Endodermal cell (in vitro differentiated cells): Measurements from ENCODE around the gene PCDHGA5. TPM values are rescaled to one million over a fixed set of nuclear protein-coding genes. Genes with fewer than 3 reads are reported as not detected.
"Not testable (repeated sequence)": the region's sequence is repeated elsewhere in the genome, so short reads cannot be mapped to it uniquely, and the experiment has no call there.

Source experiments
- DNase-seq: peaks from one replicate; pipeline ENCODE4 v3.0.0-alpha.2; 2017
- H3K27ac ChIP-seq: 2 replicates; pipeline ENCODE4 v1.5.1; 2013; ENCODE audit warnings: mild to moderate bottlenecking, low read depth, low read length, moderate library complexity
- H3K27me3 ChIP-seq: 2 replicates; pipeline ENCODE4 v1.6.1; 2013; ENCODE audit warnings: mild to moderate bottlenecking, low read length, moderate library complexity; ENCODE audit not compliant: insufficient read depth, control insufficient read depth, poor library complexity, severe bottlenecking
- H3K36me3 ChIP-seq: 2 replicates; pipeline ENCODE4 v1.7.0; 2013; ENCODE audit warnings: mild to moderate bottlenecking, low read length, moderate library complexity; ENCODE audit not compliant: control insufficient read depth, insufficient read depth
- H3K4me1 ChIP-seq: one replicate; pipeline ENCODE4 v1.7.0; 2013; ENCODE audit warnings: low read length; ENCODE audit not compliant: control insufficient read depth, insufficient read depth
- H3K4me3 ChIP-seq: 2 replicates; pipeline ENCODE4 v1.5.1; 2013; ENCODE audit warnings: mild to moderate bottlenecking, low read length, moderate library complexity
- H3K9ac ChIP-seq: 2 replicates; pipeline ENCODE4 v1.6.1; 2013; ENCODE audit warnings: mild to moderate bottlenecking, low read length, moderate library complexity; ENCODE audit not compliant: poor library complexity, severe bottlenecking; ENCODE audit errors: extremely low read depth
- H3K9me3 ChIP-seq: 2 replicates; pipeline ENCODE4 v1.6.1; 2013; ENCODE audit warnings: mild to moderate bottlenecking, low read length, moderate library complexity; ENCODE audit not compliant: control insufficient read depth
- H3K27ac Mint-ChIP-seq: 2 replicates; pipeline ENCODE4 v1.8.0; 2020; ENCODE audit warnings: mixed read lengths
- H3K27me3 Mint-ChIP-seq: 2 replicates; pipeline ENCODE4 v1.8.0; 2021; ENCODE audit warnings: mild to moderate bottlenecking, mixed read lengths; ENCODE audit not compliant: insufficient read depth
- H3K36me3 Mint-ChIP-seq: 2 replicates; pipeline ENCODE4 v1.8.0; 2020; ENCODE audit warnings: low read depth, mixed read lengths
- H3K4me1 Mint-ChIP-seq: 2 replicates; pipeline ENCODE4 v1.8.0; 2020; ENCODE audit warnings: mixed read lengths
- H3K4me3 Mint-ChIP-seq: 2 replicates; pipeline ENCODE4 v1.8.0; 2020; ENCODE audit warnings: mild to moderate bottlenecking, moderate library complexity, mixed read lengths
- H3K9me3 Mint-ChIP-seq: 2 replicates; pipeline ENCODE4 v1.8.0; 2020; ENCODE audit warnings: mild to moderate bottlenecking, mixed read lengths
- WGBS, 2 experiments: methylation state at CpG; one replicate each; pipeline versions ENCODE4 v1.1.5 to v1.1.7; 2013; ENCODE audit warnings: missing lambda C conversion rate in 2 of 2, mixed read lengths in 1 of 2; ENCODE audit not compliant: insufficient coverage in 1 of 2, insufficient read length in 1 of 2; 5-methylcytosine and 5-hydroxymethylcytosine counted together
- total RNA-seq, 2 donors: library from RNA; stranded (reverse); fragmentation: NEBNext Ultra II Directional in 1 of 2; extraction: Animal tissue kit (Norgen Biotek cat#: 25700) in 1 of 2; gene quantifications; 2 replicates in 1 of 2; 3 replicates in 1 of 2; pipeline ENCODE4 v1.2.1, GENCODE V29; 2021
- TF ChIP-seq, protein P1 (sequence below): fragments of 200-600 bp; sonication (generic); conservative IDR thresholded peaks from 2 replicates; pipeline ENCODE4 v1.5.0; 2021; ENCODE audit warnings: antibody characterized with exemption, mild to moderate bottlenecking

PCDHGA5 gene
- total RNA-seq, 2 donors from 2014 or later = 0.51 to 3.0 TPM

DNA sequence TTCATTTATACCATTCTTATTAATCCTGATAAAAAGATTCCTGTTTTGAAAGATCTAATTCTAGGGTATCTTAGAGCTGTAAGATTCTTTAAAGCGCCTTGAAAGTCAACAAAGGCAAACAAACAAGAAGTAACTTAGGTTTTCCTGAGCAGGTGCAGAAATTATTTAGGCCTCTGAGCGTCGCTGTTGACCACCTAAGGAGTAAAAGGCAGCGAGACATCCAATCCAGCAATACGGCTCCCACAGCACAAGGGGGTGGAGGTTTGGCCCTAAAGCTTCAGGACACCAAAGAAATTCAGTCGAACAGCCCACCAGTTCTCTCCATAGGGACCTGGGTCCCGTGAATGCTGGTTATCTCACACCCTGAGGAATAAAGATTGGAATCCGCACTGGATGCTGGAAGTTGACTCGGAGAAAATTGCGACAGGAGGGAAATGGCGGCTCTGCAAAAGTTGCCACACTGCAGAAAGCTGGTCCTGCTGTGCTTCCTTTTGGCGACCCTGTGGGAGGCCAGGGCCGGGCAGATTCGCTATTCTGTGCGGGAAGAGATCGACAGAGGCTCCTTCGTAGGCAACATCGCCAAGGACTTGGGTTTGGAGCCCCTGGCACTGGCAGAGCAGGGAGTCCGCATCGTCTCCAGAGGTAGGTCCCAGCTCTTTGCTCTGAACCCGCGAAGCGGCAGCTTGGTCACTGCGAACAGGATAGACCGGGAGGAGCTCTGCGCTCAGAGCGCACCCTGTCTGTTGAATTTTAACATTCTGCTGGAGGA lies 25.2 kb upstream of the PCDHGA5 start, which contains the start of gene PCDHGA2:
Gene PCDHGA2 (plus strand): TSS at position 223 of the 769 bp plus-strand sequence.
- Mint-ChIP-seq H3K36me3 (peaks cover 8% of the 10 kb centered on the region), H3K4me3 (peak within 1 kb of the TSS; percentile 46), H3K4me1 (no peaks in the 10 kb centered on the region), H3K27me3 (peaks cover 19% of the 10 kb centered on the region), H3K9me3 (peaks cover 47% of the 10 kb centered on the region), H3K27ac (peak within 1 kb of the TSS; percentile 55)
- H3K4me3 ChIP-seq = no peak within 1 kb of the TSS
- no peaks in the 10 kb centered on the region for H3K4me1 ChIP-seq
- H3K27me3 ChIP-seq = no peaks in the 10 kb centered on the region
- DNase-seq = peak; percentile 75
- TF ChIP-seq, protein P1, sequence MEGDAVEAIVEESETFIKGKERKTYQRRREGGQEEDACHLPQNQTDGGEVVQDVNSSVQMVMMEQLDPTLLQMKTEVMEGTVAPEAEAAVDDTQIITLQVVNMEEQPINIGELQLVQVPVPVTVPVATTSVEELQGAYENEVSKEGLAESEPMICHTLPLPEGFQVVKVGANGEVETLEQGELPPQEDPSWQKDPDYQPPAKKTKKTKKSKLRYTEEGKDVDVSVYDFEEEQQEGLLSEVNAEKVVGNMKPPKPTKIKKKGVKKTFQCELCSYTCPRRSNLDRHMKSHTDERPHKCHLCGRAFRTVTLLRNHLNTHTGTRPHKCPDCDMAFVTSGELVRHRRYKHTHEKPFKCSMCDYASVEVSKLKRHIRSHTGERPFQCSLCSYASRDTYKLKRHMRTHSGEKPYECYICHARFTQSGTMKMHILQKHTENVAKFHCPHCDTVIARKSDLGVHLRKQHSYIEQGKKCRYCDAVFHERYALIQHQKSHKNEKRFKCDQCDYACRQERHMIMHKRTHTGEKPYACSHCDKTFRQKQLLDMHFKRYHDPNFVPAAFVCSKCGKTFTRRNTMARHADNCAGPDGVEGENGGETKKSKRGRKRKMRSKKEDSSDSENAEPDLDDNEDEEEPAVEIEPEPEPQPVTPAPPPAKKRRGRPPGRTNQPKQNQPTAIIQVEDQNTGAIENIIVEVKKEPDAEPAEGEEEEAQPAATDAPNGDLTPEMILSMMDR = peak; percentile 78
- H3K27ac ChIP-seq = no peak within 1 kb of the TSS
- peaks cover under 1% of the 10 kb centered on the region for H3K9me3 ChIP-seq
- no peaks in the 10 kb centered on the region for H3K36me3 ChIP-seq
- whole genome bisulfite sequencing, 2 experiments = 78 to 88% methylated on average over 19 to 27 of the region's 27 CpGs
- H3K9ac ChIP-seq = no peak within 1 kb of the TSS

DNA sequence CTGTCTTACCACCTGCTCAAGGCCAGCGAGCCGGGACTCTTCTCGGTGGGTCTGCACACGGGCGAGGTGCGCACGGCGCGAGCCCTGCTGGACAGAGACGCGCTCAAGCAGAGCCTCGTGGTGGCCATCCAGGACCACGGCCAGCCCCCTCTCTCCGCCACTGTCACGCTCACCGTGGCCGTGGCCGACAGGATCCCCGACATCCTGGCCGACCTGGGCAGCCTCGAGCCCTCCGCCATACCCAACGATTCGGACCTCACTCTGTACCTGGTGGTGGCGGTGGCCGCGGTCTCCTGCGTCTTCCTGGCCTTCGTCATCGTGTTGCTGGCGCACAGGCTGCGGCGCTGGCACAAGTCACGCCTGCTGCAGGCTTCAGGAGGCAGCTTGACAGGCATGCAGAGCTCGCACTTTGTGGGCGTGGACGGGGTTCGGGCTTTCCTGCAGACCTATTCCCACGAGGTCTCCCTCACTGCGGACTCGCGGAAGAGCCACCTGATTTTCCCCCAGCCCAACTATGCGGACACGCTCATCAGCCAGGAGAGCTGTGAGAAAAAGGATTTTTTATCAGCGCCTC lies 23.1 kb upstream of the PCDHGA5 start:
- not testable (repeated sequence) for H3K36me3 ChIP-seq, H3K4me3 Mint-ChIP-seq, H3K4me1 ChIP-seq, DNase-seq, H3K4me3 ChIP-seq, H3K27ac Mint-ChIP-seq, H3K9ac ChIP-seq, H3K27me3 ChIP-seq, H3K4me1 Mint-ChIP-seq, H3K27ac ChIP-seq
- peaks cover 22% of the 10 kb centered on the region for H3K27me3 Mint-ChIP-seq
- peaks cover 64% of the 10 kb centered on the region for H3K9me3 Mint-ChIP-seq
- H3K36me3 Mint-ChIP-seq = peaks cover 14% of the 10 kb centered on the region
- H3K9me3 ChIP-seq = peaks cover 19% of the 10 kb centered on the region
- WGBS, 2 experiments = 94 to 97% methylated on average over 20 to 43 of the region's 45 CpGs

DNA sequence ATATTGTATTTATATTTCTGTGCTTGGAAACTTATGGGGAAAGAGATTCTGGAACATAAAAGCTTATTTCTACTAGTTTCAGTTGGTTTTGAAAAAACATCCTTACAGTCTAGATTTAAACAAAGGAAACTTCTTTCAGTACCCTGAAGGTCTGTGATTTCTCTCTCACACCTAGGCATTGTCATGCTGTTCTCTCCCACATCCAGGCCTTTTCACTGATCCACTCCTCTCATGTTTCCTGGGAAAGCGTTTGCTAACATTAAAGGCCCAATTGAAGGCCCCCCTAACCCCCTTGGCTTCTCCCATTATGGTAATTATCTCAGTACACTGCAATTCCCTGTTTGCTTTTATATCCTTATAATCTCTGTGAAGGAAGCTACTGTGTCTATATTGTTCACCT lies 21.2 kb upstream of the PCDHGA5 start:
- Histone ChIP-seq H3K9me3 (peaks cover 32% of the 10 kb centered on the region), H3K4me1 (no peaks in the 10 kb centered on the region), H3K36me3 (no peaks in the 10 kb centered on the region), H3K27me3 (no peaks in the 10 kb centered on the region), H3K27ac (no peak overlapping the region), H3K4me3 (peak overlapping the region; percentile 77), H3K9ac (no peak overlapping the region)
- H3K4me1 Mint-ChIP-seq = no peaks in the 10 kb centered on the region
- 84% methylated on average over 1 of the region's 1 CpG; no CpG with 5 or more reads in 1 of the 2 experiments for WGBS, 2 experiments
- H3K27ac Mint-ChIP-seq = no peak overlapping the region
- no peak overlapping the region for H3K4me3 Mint-ChIP-seq
- peaks cover 22% of the 10 kb centered on the region for H3K36me3 Mint-ChIP-seq
- H3K9me3 Mint-ChIP-seq = peaks cover 74% of the 10 kb centered on the region
- no peak for DNase-seq
- TF ChIP-seq, protein P1 = no peak
- peaks cover 11% of the 10 kb centered on the region for H3K27me3 Mint-ChIP-seq
